ENCODE data around the gene RPS19BP1. TPM values are rescaled to one million over a fixed set of nuclear protein-coding genes. Genes with fewer than 3 reads are reported as not detected.

The RPS19BP1 gene
- total and polyA plus RNA-seq, 2 of the 8 experiments (the other 6 are each of a cell fraction or from before 2014, with no cell fraction given): 77.9 to 97.9 TPM

GRCh38 chr22:39530116-39530515 is 2.4 kb downstream of the RPS19BP1 start:
- no peak overlapping the region for H3K27ac ChIP-seq (ENCODE audit: low read depth, low read length)
- 90% methylated on average over 6 of the region's 6 CpGs; no CpG with 5 or more reads in 1 of the 2 experiments for WGBS, 2 experiments (ENCODE audit: extremely low coverage in 1 of 2, insufficient coverage in 1 of 2, insufficient read length in 1 of 2, insufficient replicate concordance in 2 of 2, low coverage in 1 of 2, low lambda C conversion rate in 2 of 2, missing lambda C conversion rate in 1 of 2)
- DNase-seq (ENCODE audit: low read depth in 1 of 2, low spot score in 2 of 2) (no peak), FAIRE-seq (no peak)
- H2BK20ac ChIP-seq (ENCODE audit: low read length): no peak overlapping the region
- H3K23ac ChIP-seq (ENCODE audit: insufficient read length): no peak overlapping the region
- H3K27me3 ChIP-seq (replicated peaks in 1 of 4; ENCODE audit: control insufficient read depth in 3 of 4, extremely low read depth in 1 of 4, insufficient read depth in 3 of 4, low read length in 3 of 4): no peaks in the 10 kb centered on the region
- no peak overlapping the region for H2BK15ac ChIP-seq (ENCODE audit: low read length)
- H3K18ac ChIP-seq (ENCODE audit: extremely low read depth, low read length): no peak overlapping the region
- peaks cover 8 to 37% (median 18%) of the 10 kb centered on the region in 4 experiments for H3K4me1 ChIP-seq (replicated peaks in 1 of 4; ENCODE audit: control insufficient read depth in 3 of 4, insufficient read depth in 4 of 4, low read length in 3 of 4)
- no peak overlapping the region for H2BK5ac ChIP-seq (ENCODE audit: low read depth, low read length)
- H4K20me1 ChIP-seq (replicated peaks in 1 of 2; ENCODE audit: control insufficient read depth in 1 of 2, insufficient read depth in 2 of 2, low read length in 2 of 2): peaks cover 12 to 37% of the 10 kb centered on the region in 2 experiments
- no peaks in the 10 kb centered on the region for H3K9me3 ChIP-seq (ENCODE audit: insufficient read depth in 2 of 2, low read depth in 1 of 2, low read length in 1 of 2)
- H3K36me3 ChIP-seq (ENCODE audit: control insufficient read depth in 2 of 4, insufficient read depth in 4 of 4, low read length in 3 of 4): peaks cover 0 to 6% (median 1%) of the 10 kb centered on the region in 4 experiments; a peak in 5 of 8 replicates
- no peak overlapping the region for H2BK120ac ChIP-seq (replicated peaks; ENCODE audit: low read depth, low read length)
- H3K79me1 ChIP-seq (ENCODE audit: low read depth, low read length): peaks cover 3% of the 10 kb centered on the region; the same call in 1 of the 2 replicates
- peaks cover 8% of the 10 kb centered on the region for H3K23me2 ChIP-seq (ENCODE audit: low read depth, low read length)
- no peak overlapping the region for H2AFZ ChIP-seq (ENCODE audit: low read length)
- H2AK5ac ChIP-seq (ENCODE audit: low read depth, low read length): no peak overlapping the region
- H2BK12ac ChIP-seq (ENCODE audit: low read depth, low read length): no peak overlapping the region
- no peak overlapping the region for H3K56ac ChIP-seq (replicated peaks; ENCODE audit: insufficient read length, low read depth, low read length)
- POLR2A ChIA-PET (ENCODE audit: partially characterized antibody): interaction anchor here (1.5 to 8.9 kb wide), 4 partner anchors 10 to 506 kb away, joined by 3 to 72 read pairs (median 37); partner anchors contain the start of gene ATF4
- H3K4me3 ChIP-seq (ENCODE audit: extremely low read depth in 1 of 4, insufficient read depth in 2 of 4, low read depth in 3 of 4, low read length in 4 of 4): no peak overlapping the region
- no peak overlapping the region; a peak in 1 of 4 replicates for H3K4me2 ChIP-seq (ENCODE audit: insufficient read depth in 1 of 2, low read depth in 2 of 2, low read length in 2 of 2)
- CTCF ChIA-PET (ENCODE audit: partially characterized antibody): interaction anchor here (0.6 to 21.9 kb wide), 28 partner anchors 8 to 524 kb away, joined by 3 to 361 read pairs (median 4); partner anchors contain the start of gene MIEF1
- H4K91ac ChIP-seq (replicated peaks; ENCODE audit: insufficient read length, low read length): no peak overlapping the region
- peaks cover 0 to 14% of the 10 kb centered on the region in 2 experiments; a peak in 2 of 4 replicates for H3K79me2 ChIP-seq (ENCODE audit: control insufficient read depth in 1 of 2, insufficient read depth in 2 of 2, low read length in 2 of 2)
- no peak overlapping the region for H4K5ac ChIP-seq (ENCODE audit: insufficient read length, low read depth, low read length)
- H3K14ac ChIP-seq (ENCODE audit: insufficient read length): no peak overlapping the region
- no peak overlapping the region for H3K4ac ChIP-seq (replicated peaks; ENCODE audit: insufficient read length, low read depth, low read length)
- H3K9ac ChIP-seq (replicated peaks in 1 of 4; ENCODE audit: extremely low read depth in 1 of 4, low read depth in 3 of 4, low read length in 3 of 4): no peak overlapping the region
- H4K8ac ChIP-seq (ENCODE audit: extremely low read depth, insufficient read depth, low read length): no peak overlapping the region
- no peak for TF ChIP-seq CEBPB (IDR thresholded peaks at IDR 0.05; ENCODE audit: low read depth, low read length)
- TF ChIP-seq CBX8 (IDR thresholded peaks at IDR 0.05; ENCODE audit: borderline replicate concordance, low read depth, low read length): no peak
- TF ChIP-seq CREB1 (IDR thresholded peaks at IDR 0.05): no peak
- TF ChIP-seq BCL11A (IDR thresholded peaks at IDR 0.05; ENCODE audit: low read depth in 2 of 2, low read length in 2 of 2): no peak
- no peak for TF ChIP-seq CTBP2 (IDR thresholded peaks at IDR 0.05; ENCODE audit: borderline replicate concordance, insufficient read depth, insufficient read length, low read length)
- TF ChIP-seq NANOG (IDR thresholded peaks at IDR 0.05; ENCODE audit: insufficient read depth, low read depth, low read length, poor library complexity, severe bottlenecking): no peak
- no peak for TF ChIP-seq SIRT6 (IDR thresholded peaks at IDR 0.05; ENCODE audit: low read length)
